Skeletal muscle satellite cell (primary cell): ENCODE results near the gene PPP2R3B. TPM values are rescaled to one million over a fixed set of nuclear protein-coding genes. Genes with fewer than 3 reads are reported as not detected.
"Not testable (repeated sequence)": the region's sequence is repeated elsewhere in the genome, so short reads cannot be mapped to it uniquely, and the experiment has no call there.

Experiments used
- H3K27me3 ChIP-seq: 2 replicates; pipeline ENCODE4 v1.7.0; 2013; ENCODE audit warnings: low read length; ENCODE audit not compliant: control insufficient read depth, insufficient read depth
- H3K36me3 ChIP-seq: 2 replicates; pipeline ENCODE4 v1.7.0; 2013; ENCODE audit warnings: mild to moderate bottlenecking, control low read depth, low read length; ENCODE audit not compliant: insufficient read depth
- H3K4me1 ChIP-seq: 2 replicates; pipeline ENCODE4 v1.7.0; 2013; ENCODE audit warnings: low read length; ENCODE audit not compliant: control insufficient read depth, insufficient read depth
- H3K4me2 ChIP-seq: 2 replicates; pipeline ENCODE4 v1.7.0; 2013; ENCODE audit warnings: mild to moderate bottlenecking, low read length
- H3K4me3 ChIP-seq: 2 replicates; pipeline ENCODE4 v1.7.0; 2013; ENCODE audit warnings: low read length
- H3K9ac ChIP-seq: 2 replicates; pipeline ENCODE4 v1.7.0; 2013; ENCODE audit warnings: mild to moderate bottlenecking, low read depth, low read length, moderate library complexity
- H3K9me3 ChIP-seq: replicated peaks from 2 replicates; pipeline ENCODE4 v1.7.0; 2013; ENCODE audit warnings: mild to moderate bottlenecking, control low read depth, low read length
- total RNA-seq: library from RNA; depleted of rRNA; stranded (reverse); fragments of >200 nt; gene quantifications from 2 replicates; pipeline ENCODE4 v1.2.3, GENCODE V29; 2012; rRNA removed

PPP2R3B gene
- 7.4 and 26.0 TPM in 2 replicates for total RNA-seq

- no peaks in the 10 kb centered on the region for H3K27me3 ChIP-seq
- peak within 1 kb of the TSS; percentile 100 for H3K4me3 ChIP-seq
- peak within 1 kb of the TSS; percentile 91 for H3K4me2 ChIP-seq
Measured at GRCh38 chrX:386768-387575, at the start of gene PPP2R3B. PPP2R3B (minus strand) TSS chrX:386907; CDS start chrX:386691, 216 bp downstream.

GRCh38 chrX:435536-436122 lies 48.9 kb upstream of the PPP2R3B start:
- Histone ChIP-seq H3K27me3 (no peaks in the 10 kb centered on the region), H3K9me3 (no peaks in the 10 kb centered on the region)

More at GRCh38 chrX:386768-387575, at the start of gene PPP2R3B:
- no peaks in the 10 kb centered on the region for H3K9me3 ChIP-seq
- H3K4me1 ChIP-seq, result no peaks in the 10 kb centered on the region
- H3K36me3 ChIP-seq, result peaks cover 4% of the 10 kb centered on the region
- H3K9ac ChIP-seq, result peak within 1 kb of the TSS; percentile 100

GRCh38 chrX:434946-435345 lies 48.2 kb upstream of the PPP2R3B start:
- H3K36me3 ChIP-seq, result no peaks in the 10 kb centered on the region
- H3K4me3 ChIP-seq, result no peak overlapping the region
- no peaks in the 10 kb centered on the region for H3K9me3 ChIP-seq
- H3K4me1 ChIP-seq, result no peaks in the 10 kb centered on the region
- H3K9ac ChIP-seq, result no peak overlapping the region
- H3K4me2 ChIP-seq, result no peak overlapping the region
- no peaks in the 10 kb centered on the region for H3K27me3 ChIP-seq

More at GRCh38 chrX:435536-436122, 48.9 kb upstream of the PPP2R3B start:
- no peaks in the 10 kb centered on the region for H3K36me3 ChIP-seq
- no peaks in the 10 kb centered on the region for H3K4me1 ChIP-seq
- H3K4me2 ChIP-seq, result no peak overlapping the region
- no peak overlapping the region for H3K4me3 ChIP-seq
- H3K9ac ChIP-seq, result no peak overlapping the region

- no peaks in the 10 kb centered on the region for H3K36me3 ChIP-seq
- H3K4me3 ChIP-seq, result no peak overlapping the region
- H3K27me3 ChIP-seq, result no peaks in the 10 kb centered on the region
- no peak overlapping the region for H3K9ac ChIP-seq
- no peaks in the 10 kb centered on the region for H3K4me1 ChIP-seq
- H3K9me3 ChIP-seq, result no peaks in the 10 kb centered on the region
- H3K4me2 ChIP-seq, result no peak overlapping the region
Measured at GRCh38 chrX:433771-434170, 47.1 kb upstream of the PPP2R3B start.

DNA sequence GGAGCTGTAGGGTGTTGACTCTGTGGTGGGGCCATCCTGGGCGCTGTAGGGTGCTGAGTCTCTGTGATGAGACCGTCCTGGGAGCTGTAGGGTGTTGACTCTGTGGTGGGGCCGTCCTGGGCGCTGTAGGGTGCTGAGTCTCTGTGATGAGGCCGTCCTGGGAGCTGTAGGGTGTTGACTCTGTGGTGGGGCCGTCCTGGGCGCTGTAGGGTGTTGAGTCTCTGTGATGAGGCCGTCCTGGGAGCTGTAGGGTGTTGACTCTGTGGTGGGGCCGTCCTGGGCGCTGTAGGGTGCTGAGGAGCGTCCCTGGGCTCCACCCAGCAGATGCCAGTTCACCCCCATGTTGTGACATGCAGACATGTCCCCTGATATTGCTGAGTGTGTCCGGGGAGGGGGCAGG lies 46.0 kb upstream of the PPP2R3B start:
- H3K9ac ChIP-seq, H3K9me3 ChIP-seq, H3K4me1 ChIP-seq, H3K36me3 ChIP-seq, H3K4me3 ChIP-seq, H3K27me3 ChIP-seq, H3K4me2 ChIP-seq: not testable (repeated sequence)

DNA sequence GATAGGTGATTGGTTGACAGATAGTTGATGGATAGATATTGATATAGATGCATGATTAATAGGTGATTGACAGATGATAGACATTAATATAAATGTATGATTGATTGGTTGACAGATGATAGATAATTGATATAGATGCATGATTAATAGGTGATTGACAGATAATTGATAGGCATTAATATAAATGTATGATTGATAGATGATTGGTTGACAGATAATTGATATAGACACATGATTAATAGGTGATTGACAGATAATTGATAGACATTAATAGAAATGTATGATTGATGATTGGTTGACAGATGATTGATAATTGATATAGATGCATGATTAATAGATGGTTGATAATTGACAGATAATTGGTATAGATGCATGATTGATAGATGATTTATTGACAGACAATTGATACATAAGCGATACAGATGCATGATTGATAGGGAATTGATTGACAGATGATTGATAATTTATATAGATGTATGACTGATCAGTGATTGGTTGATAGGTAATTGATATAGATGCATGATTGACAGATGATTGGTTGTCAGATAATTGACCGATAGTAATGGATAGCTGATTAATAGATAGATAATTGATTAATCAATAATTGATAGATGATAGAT lies 44.9 kb upstream of the PPP2R3B start:
- no peak overlapping the region for H3K4me3 ChIP-seq
- no peaks in the 10 kb centered on the region for H3K36me3 ChIP-seq
- no peaks in the 10 kb centered on the region for H3K9me3 ChIP-seq
- no peak overlapping the region for H3K4me2 ChIP-seq
- H3K27me3 ChIP-seq, result peaks cover 5% of the 10 kb centered on the region
- no peak overlapping the region for H3K9ac ChIP-seq
- H3K4me1 ChIP-seq, result no peaks in the 10 kb centered on the region

- H3K9ac ChIP-seq, result no peak overlapping the region
- H3K4me1 ChIP-seq, result no peaks in the 10 kb centered on the region
- no peak overlapping the region for H3K4me2 ChIP-seq
- H3K27me3 ChIP-seq, result peaks cover 5% of the 10 kb centered on the region
- no peaks in the 10 kb centered on the region for H3K9me3 ChIP-seq
- no peak overlapping the region for H3K4me3 ChIP-seq
- no peaks in the 10 kb centered on the region for H3K36me3 ChIP-seq
Measured at GRCh38 chrX:431056-431455, 44.3 kb upstream of the PPP2R3B start.

- Histone ChIP-seq H3K4me2 (no peak overlapping the region), H3K4me3 (no peak overlapping the region), H3K36me3 (no peaks in the 10 kb centered on the region), H3K9ac (no peak overlapping the region), H3K9me3 (no peaks in the 10 kb centered on the region), H3K4me1 (no peaks in the 10 kb centered on the region), H3K27me3 (peaks cover 5% of the 10 kb centered on the region)
Measured at GRCh38 chrX:429266-429825, 42.6 kb upstream of the PPP2R3B start.

DNA sequence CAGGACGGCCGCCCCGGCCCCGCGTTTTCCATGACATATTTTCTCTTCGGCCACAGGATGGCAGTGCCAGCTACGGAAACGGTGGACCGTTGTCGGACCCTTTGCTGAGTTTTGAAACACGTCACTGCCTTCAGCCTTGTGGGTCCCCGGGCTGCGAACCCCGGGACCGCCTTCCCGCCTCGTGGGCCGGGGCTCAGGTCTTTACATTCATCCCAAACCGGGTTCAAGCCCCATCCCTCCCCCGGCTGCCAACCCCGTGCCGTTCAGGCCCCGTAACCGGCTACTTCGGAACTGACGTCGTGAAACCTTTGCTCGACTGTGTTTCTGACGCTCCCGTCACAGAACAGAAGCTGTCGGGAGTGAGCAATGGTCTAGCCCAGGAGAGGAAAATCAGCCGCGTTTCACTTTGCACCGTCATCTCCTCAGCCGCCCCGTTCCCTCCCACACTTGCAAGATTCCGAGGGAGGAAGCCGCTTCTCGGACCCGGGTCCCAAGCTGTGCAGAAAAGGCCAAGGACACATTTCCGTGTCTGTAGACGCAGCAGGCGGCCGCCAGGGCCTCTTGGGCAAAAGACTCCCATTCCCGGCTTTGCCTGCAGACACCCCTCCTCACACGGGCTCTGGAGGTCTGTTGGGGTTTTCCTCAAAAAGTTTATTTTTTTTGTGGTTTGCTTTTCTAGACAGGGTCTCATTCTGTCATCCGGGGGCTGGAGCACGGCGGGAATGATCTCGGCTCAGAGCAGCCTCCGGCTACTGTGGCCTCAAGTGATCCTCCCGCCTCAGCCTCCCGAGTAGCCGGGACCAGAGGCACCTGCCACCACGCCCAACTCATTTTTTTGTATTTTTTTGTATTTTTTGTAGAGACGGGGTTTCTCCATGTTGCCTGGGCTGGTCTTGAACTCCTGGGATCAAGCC lies 41.4 kb upstream of the PPP2R3B start:
- H3K9me3 ChIP-seq, result no peaks in the 10 kb centered on the region
- H3K36me3 ChIP-seq, result no peaks in the 10 kb centered on the region
- H3K27me3 ChIP-seq, result peaks cover 5% of the 10 kb centered on the region
- no peak overlapping the region for H3K9ac ChIP-seq
- H3K4me1 ChIP-seq, result no peaks in the 10 kb centered on the region
- H3K4me2 ChIP-seq, result peak overlapping the region; percentile 59
- H3K4me3 ChIP-seq, result peak overlapping the region; percentile 39

- H3K9me3 ChIP-seq, result no peaks in the 10 kb centered on the region
- peaks cover 5% of the 10 kb centered on the region for H3K27me3 ChIP-seq
- H3K36me3 ChIP-seq, result no peaks in the 10 kb centered on the region
- no peak overlapping the region for H3K4me3 ChIP-seq
- H3K4me1 ChIP-seq, result no peaks in the 10 kb centered on the region
- H3K4me2 ChIP-seq, result no peak overlapping the region
- no peak overlapping the region for H3K9ac ChIP-seq
Measured at GRCh38 chrX:426881-427280, 40.2 kb upstream of the PPP2R3B start.

- Histone ChIP-seq H3K4me1 (no peaks in the 10 kb centered on the region), H3K36me3 (no peaks in the 10 kb centered on the region), H3K9ac (no peak overlapping the region), H3K27me3 (peaks cover 5% of the 10 kb centered on the region), H3K4me3 (no peak overlapping the region), H3K4me2 (no peak overlapping the region), H3K9me3 (no peaks in the 10 kb centered on the region)
Measured at GRCh38 chrX:425056-425455, 38.3 kb upstream of the PPP2R3B start.
